ENCODE results near the gene CCL23.
"Not testable (repeated sequence)": the region's sequence is repeated elsewhere in the genome, so short reads cannot be mapped to it uniquely, and the experiment has no call there.

CCL23 gene

DNA sequence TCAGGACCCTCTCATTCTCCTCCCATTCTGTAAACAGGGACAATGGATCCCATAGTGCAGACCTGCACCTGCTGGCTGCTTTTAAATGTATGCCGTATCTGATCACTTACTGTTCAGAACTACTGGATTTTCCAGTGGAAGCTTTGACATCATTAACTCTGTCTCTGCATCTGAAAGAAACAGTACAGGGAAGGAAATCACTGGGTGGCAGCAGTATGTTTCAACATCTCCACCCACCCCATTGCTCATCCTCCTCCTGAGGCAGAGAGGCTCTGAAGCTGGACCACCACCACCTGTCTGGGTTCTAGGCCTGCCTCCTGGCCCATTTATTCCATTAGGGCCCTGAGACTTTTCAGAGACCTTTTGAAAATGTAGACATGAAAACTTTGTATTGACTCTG, 19.0 kb downstream of the CCL23 start:
- no peak for DNase-seq (ENCODE audit: low read depth)
- TF ChIP-seq, protein P1, sequence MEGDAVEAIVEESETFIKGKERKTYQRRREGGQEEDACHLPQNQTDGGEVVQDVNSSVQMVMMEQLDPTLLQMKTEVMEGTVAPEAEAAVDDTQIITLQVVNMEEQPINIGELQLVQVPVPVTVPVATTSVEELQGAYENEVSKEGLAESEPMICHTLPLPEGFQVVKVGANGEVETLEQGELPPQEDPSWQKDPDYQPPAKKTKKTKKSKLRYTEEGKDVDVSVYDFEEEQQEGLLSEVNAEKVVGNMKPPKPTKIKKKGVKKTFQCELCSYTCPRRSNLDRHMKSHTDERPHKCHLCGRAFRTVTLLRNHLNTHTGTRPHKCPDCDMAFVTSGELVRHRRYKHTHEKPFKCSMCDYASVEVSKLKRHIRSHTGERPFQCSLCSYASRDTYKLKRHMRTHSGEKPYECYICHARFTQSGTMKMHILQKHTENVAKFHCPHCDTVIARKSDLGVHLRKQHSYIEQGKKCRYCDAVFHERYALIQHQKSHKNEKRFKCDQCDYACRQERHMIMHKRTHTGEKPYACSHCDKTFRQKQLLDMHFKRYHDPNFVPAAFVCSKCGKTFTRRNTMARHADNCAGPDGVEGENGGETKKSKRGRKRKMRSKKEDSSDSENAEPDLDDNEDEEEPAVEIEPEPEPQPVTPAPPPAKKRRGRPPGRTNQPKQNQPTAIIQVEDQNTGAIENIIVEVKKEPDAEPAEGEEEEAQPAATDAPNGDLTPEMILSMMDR (conservative IDR thresholded peaks at IDR 0.05; ENCODE audit: low read depth, low read length): no peak
- no peak overlapping the region for H3K4me3 ChIP-seq (ENCODE audit: low read length)

DNA sequence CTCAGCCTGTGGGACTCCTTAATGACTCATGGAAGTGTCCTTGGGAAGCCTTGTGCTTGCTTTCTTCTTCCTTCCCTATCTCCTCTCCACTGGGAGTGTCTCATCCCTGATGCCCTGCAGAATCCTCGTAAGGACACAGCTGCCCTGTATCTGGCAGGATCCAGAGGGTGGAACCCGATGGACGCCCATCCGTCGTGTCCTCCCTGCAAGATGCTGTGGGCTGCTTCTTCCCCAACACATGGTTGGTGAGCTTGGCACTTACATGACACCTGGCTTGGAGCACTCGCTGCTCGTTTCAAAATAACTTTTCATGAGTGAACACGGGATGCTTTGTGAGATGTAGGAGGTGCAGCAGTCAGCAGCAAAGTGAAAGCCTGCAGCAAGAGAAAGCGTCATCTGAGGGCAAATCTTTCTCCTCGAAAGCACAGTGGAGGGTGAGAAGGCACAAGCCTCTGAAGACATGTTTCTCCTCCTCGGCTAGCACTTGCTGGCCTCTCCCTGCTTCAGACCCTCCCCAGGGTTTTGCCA, 19.7 kb downstream of the CCL23 start:
- TF ChIP-seq, protein P1 (conservative IDR thresholded peaks at IDR 0.05; ENCODE audit: low read depth, low read length): no peak
- no peak for DNase-seq (ENCODE audit: low read depth)
- H3K4me3 ChIP-seq (ENCODE audit: low read length): no peak overlapping the region

GRCh38 chr17:35995346-35995745, 22.4 kb downstream of the CCL23 start:
- H3K4me3 ChIP-seq (ENCODE audit: low read length); DNase-seq (ENCODE audit: low read depth): not testable (repeated sequence)

DNA sequence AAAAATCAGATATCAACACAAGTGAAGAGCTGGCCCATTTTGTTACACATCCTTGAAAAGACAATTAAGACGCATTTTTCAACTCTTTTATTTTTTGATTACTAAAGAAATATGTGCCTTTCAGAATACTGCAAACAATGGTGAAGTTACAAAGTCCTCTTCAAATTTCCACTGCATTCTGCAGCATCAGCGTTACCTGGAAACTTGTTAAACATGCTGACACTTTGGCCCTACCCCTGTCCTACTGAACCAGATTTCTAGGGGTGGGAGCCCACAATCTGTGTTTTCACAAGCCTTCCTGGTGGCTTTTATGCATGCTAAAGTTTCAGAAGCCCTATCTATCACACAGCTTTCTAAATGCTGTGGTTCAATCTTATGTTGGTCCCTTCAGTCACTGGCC, 26.7 kb downstream of the CCL23 start:
- no peak overlapping the region for H3K4me3 ChIP-seq (ENCODE audit: low read length)
- DNase-seq (ENCODE audit: low read depth): no peak
- TF ChIP-seq, protein P1 (conservative IDR thresholded peaks at IDR 0.05; ENCODE audit: low read depth, low read length): no peak

- H3K4me3 ChIP-seq (ENCODE audit: low read length): no peak overlapping the region
- no peak for DNase-seq (ENCODE audit: low read depth)
These were observed 29.6 kb downstream of the CCL23 start for GRCh38 chr17:35988164-35988563.

DNA sequence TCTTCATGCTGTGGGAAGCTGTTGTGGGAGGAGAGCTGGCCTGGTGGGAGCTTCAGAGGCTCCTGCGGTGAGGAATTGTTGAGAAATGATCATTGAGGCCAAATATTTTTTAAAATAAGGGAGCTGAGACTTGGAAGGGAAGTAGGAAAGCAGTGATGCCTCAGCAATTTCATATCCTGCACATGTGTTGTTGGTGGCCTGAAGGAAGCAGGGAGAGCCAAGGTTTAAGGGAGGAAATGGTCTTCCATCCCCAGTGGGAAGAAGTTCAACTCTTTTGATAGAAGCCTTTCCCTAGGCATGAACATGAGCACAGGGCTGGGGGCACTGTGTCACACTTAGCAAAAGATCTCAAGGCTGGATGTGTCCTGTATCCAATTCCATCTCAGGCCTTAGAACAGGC, 31.1 kb downstream of the CCL23 start, which contains the start of gene CCL14:
CCL14 (minus strand) TSS at position 87 of the 400 bp plus-strand sequence; CDS start at position 7, 80 bp downstream.
- no peak within 1 kb of the TSS for H3K4me3 ChIP-seq (ENCODE audit: low read length)
- DNase-seq (ENCODE audit: low read depth): no peak
- TF ChIP-seq, protein P1 (conservative IDR thresholded peaks at IDR 0.05; ENCODE audit: low read depth, low read length): no peak

More at GRCh38 chr17:35988164-35988563, 29.6 kb downstream of the CCL23 start:
- TF ChIP-seq, protein P1 (conservative IDR thresholded peaks at IDR 0.05; ENCODE audit: low read depth, low read length): no peak

- H3K4me3 ChIP-seq (ENCODE audit: low read length): no peak overlapping the region
- TF ChIP-seq, protein P1 (conservative IDR thresholded peaks at IDR 0.05; ENCODE audit: low read depth, low read length): no peak
- DNase-seq (ENCODE audit: low read depth): no peak
These were observed 33.6 kb downstream of the CCL23 start for GRCh38 chr17:35984140-35984539.

All from retinal pigment epithelial cell (primary cell).